Measurements from ENCODE around the gene SYNE1.

DNA sequence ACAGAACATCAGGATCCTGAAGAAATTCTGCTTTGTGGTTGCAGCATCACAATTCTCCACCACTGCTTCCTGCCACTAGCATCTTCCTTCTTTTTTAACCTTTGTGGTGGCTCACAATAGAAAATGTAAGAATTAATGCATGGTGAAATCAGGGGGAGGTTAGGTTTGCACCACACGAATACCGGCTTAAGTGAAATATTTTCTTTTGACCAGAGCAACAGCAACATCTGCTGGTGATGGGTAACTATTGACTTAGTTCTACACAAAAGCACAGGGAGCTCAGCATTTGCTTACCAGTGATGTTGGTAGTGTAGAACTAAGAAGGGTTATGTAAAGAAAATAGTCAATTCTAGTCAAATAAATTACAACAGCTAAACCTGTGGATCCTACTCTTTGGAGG is 280.5 kb downstream of the SYNE1 start:
- TF ChIP-seq, protein P1, sequence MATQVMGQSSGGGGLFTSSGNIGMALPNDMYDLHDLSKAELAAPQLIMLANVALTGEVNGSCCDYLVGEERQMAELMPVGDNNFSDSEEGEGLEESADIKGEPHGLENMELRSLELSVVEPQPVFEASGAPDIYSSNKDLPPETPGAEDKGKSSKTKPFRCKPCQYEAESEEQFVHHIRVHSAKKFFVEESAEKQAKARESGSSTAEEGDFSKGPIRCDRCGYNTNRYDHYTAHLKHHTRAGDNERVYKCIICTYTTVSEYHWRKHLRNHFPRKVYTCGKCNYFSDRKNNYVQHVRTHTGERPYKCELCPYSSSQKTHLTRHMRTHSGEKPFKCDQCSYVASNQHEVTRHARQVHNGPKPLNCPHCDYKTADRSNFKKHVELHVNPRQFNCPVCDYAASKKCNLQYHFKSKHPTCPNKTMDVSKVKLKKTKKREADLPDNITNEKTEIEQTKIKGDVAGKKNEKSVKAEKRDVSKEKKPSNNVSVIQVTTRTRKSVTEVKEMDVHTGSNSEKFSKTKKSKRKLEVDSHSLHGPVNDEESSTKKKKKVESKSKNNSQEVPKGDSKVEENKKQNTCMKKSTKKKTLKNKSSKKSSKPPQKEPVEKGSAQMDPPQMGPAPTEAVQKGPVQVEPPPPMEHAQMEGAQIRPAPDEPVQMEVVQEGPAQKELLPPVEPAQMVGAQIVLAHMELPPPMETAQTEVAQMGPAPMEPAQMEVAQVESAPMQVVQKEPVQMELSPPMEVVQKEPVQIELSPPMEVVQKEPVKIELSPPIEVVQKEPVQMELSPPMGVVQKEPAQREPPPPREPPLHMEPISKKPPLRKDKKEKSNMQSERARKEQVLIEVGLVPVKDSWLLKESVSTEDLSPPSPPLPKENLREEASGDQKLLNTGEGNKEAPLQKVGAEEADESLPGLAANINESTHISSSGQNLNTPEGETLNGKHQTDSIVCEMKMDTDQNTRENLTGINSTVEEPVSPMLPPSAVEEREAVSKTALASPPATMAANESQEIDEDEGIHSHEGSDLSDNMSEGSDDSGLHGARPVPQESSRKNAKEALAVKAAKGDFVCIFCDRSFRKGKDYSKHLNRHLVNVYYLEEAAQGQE (IDR thresholded peaks at IDR 0.05; ENCODE audit: insufficient replicate concordance, low read depth) = no peak
- TF ChIP-seq, protein P2, sequence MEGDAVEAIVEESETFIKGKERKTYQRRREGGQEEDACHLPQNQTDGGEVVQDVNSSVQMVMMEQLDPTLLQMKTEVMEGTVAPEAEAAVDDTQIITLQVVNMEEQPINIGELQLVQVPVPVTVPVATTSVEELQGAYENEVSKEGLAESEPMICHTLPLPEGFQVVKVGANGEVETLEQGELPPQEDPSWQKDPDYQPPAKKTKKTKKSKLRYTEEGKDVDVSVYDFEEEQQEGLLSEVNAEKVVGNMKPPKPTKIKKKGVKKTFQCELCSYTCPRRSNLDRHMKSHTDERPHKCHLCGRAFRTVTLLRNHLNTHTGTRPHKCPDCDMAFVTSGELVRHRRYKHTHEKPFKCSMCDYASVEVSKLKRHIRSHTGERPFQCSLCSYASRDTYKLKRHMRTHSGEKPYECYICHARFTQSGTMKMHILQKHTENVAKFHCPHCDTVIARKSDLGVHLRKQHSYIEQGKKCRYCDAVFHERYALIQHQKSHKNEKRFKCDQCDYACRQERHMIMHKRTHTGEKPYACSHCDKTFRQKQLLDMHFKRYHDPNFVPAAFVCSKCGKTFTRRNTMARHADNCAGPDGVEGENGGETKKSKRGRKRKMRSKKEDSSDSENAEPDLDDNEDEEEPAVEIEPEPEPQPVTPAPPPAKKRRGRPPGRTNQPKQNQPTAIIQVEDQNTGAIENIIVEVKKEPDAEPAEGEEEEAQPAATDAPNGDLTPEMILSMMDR (IDR thresholded peaks at IDR 0.05; ENCODE audit: insufficient read depth, low read length) = peak; percentile 5
- TF ChIP-seq SPI1 (IDR thresholded peaks at IDR 0.05; ENCODE audit: borderline replicate concordance, low read depth) = no peak

All from HL-60 (cell line).